Measurements from ENCODE around the gene GET4. TPM values are rescaled to one million over a fixed set of nuclear protein-coding genes. Genes with fewer than 3 reads are reported as not detected.

The GET4 gene
- total and polyA plus RNA-seq, 2 of the 13 experiments (the other 11 are each of a cell fraction or from before 2014, with no cell fraction given) = 28.2 to 35.2 TPM

GRCh38 chr7:926061-927030 lies 50.0 kb downstream of the GET4 start (continued):
- TF ChIP-seq ARNT (IDR thresholded peaks at IDR 0.05) (no peak), FOXC1 (CRISPR knock-in tag; IDR thresholded peaks at IDR 0.05; ENCODE audit: borderline replicate concordance) (no peak), SPEN (CRISPR knock-in tag; IDR thresholded peaks at IDR 0.05; ENCODE audit: low read depth) (peak; percentile 78), NR3C1 (CRISPR knock-in tag; IDR thresholded peaks at IDR 0.05) (no peak), ZFYVE20 (CRISPR knock-in tag; IDR thresholded peaks at IDR 0.05; ENCODE audit: borderline replicate concordance, low read depth) (no peak), NFE2L1 (CRISPR knock-in tag; IDR thresholded peaks at IDR 0.05; ENCODE audit: borderline replicate concordance) (no peak), ZBED4 (CRISPR knock-in tag; IDR thresholded peaks at IDR 0.05; ENCODE audit: borderline replicate concordance) (no peak), ZNF740 (CRISPR knock-in tag; IDR thresholded peaks at IDR 0.05) (no peak), ZNF44 (CRISPR knock-in tag; IDR thresholded peaks at IDR 0.05) (no peak), U2AF1 (optimal IDR thresholded peaks at IDR 0.05; ENCODE audit: low read depth, low read length) (no peak), AGO2 (optimal IDR thresholded peaks at IDR 0.05; ENCODE audit: low read depth, low read length) (no peak), RBM39 (IDR thresholded peaks at IDR 0.05; ENCODE audit: low read depth, low read length, poor library complexity, severe bottlenecking) (no peak), ZBTB1 (CRISPR knock-in tag; IDR thresholded peaks at IDR 0.05; ENCODE audit: borderline replicate concordance) (no peak), ZBTB40 (IDR thresholded peaks at IDR 0.05) (no peak), ZBTB40 (CRISPR knock-in tag; IDR thresholded peaks at IDR 0.05) (no peak), ZNF335 (CRISPR knock-in tag; IDR thresholded peaks at IDR 0.05) (peak; percentile 57; the same call in 1 of the 2 replicates)

Data from HepG2 (cell line).